GM23248 (cell line): Measurements from ENCODE around the gene GPR162. TPM values are rescaled to one million over a fixed set of nuclear protein-coding genes. Genes with fewer than 3 reads are reported as not detected.

Experiments used
- DNase-seq: peaks from one replicate; pipeline ENCODE4 v3.0.0-alpha.2; 2015
- H2AFZ ChIP-seq: fragments of 200-600 bp; sonication (generic); 2 replicates; pipeline ENCODE4 v1.6.1; 2016; ENCODE audit warnings: antibody characterized with exemption
- H3F3A ChIP-seq: fragments of 200-600 bp; sonication (generic); 2 replicates; pipeline ENCODE4 v1.6.1; 2016; ENCODE audit warnings: mild to moderate bottlenecking, antibody characterized with exemption, mixed run types; ENCODE audit not compliant: insufficient read depth
- H3K27ac ChIP-seq: fragments of 200-600 bp; sonication (generic); 2 replicates; pipeline ENCODE4 v1.5.1; 2016; ENCODE audit warnings: mild to moderate bottlenecking
- H3K27me3 ChIP-seq: fragments of 200-600 bp; sonication (generic); replicated peaks from 2 replicates; pipeline ENCODE4 v1.6.1; 2016; ENCODE audit warnings: mild to moderate bottlenecking; ENCODE audit not compliant: insufficient read depth
- H3K36me3 ChIP-seq: fragments of 200-600 bp; sonication (generic); 2 replicates; pipeline ENCODE4 v1.6.1; 2016; ENCODE audit warnings: low read depth, mild to moderate bottlenecking
- H3K4me1 ChIP-seq: fragments of 200-600 bp; sonication (generic); 2 replicates; pipeline ENCODE4 v1.6.1; 2016; ENCODE audit warnings: mild to moderate bottlenecking; ENCODE audit not compliant: insufficient read depth
- H3K4me2 ChIP-seq: fragments of 200-600 bp; sonication (generic); one replicate; pipeline ENCODE4 v1.6.1; 2016; ENCODE audit warnings: mild to moderate bottlenecking; ENCODE audit not compliant: unreplicated experiment
- H3K4me3 ChIP-seq: fragments of 200-600 bp; sonication (generic); 2 replicates; pipeline ENCODE4 v1.5.1; 2016; ENCODE audit warnings: mild to moderate bottlenecking
- H3K79me2 ChIP-seq: fragments of 200-600 bp; sonication (generic); 2 replicates; pipeline ENCODE4 v1.6.1; 2016; ENCODE audit warnings: mild to moderate bottlenecking; ENCODE audit not compliant: insufficient read depth
- H3K9ac ChIP-seq: fragments of 200-600 bp; sonication (generic); 2 replicates; pipeline ENCODE4 v1.6.1; 2016; ENCODE audit warnings: mild to moderate bottlenecking
- H3K9me2 ChIP-seq: fragments of 200-600 bp; sonication (generic); 2 replicates; pipeline ENCODE4 v1.6.1; 2016; ENCODE audit warnings: mixed run types, mild to moderate bottlenecking, moderate library complexity; ENCODE audit not compliant: insufficient read depth
- H3K9me3 ChIP-seq: fragments of 200-600 bp; sonication (generic); one replicate; pipeline ENCODE4 v1.6.1; 2017; ENCODE audit warnings: low read depth
- H4K20me1 ChIP-seq: fragments of 200-600 bp; sonication (generic); 2 replicates; pipeline ENCODE4 v1.6.0; 2016; ENCODE audit not compliant: insufficient read depth
- EZH2 ChIP-seq: fragments of 200-600 bp; sonication (generic); IDR thresholded peaks from 2 replicates; pipeline ENCODE4 v1.6.1; 2018; ENCODE audit warnings: antibody characterized with exemption, mild to moderate bottlenecking; ENCODE audit not compliant: insufficient read depth, poor library complexity, severe bottlenecking
- EZH2phosphoT487 ChIP-seq: fragments of 200-600 bp; sonication (generic); IDR thresholded peaks from 2 replicates; pipeline ENCODE4 v1.6.1; 2018; ENCODE audit warnings: antibody characterized with exemption, moderate library complexity, mild to moderate bottlenecking, low read depth; ENCODE audit not compliant: insufficient read depth
- WGBS, 2 experiments: methylation state at CpG; one replicate each; pipeline ENCODE4 v1.1.6; 2015 to 2017; ENCODE audit warnings: low lambda C conversion rate in 2 of 2, low coverage in 1 of 2; ENCODE audit errors: missing lambda C conversion rate in 2 of 2; 5-methylcytosine and 5-hydroxymethylcytosine counted together
- in situ Hi-C: fragments of 300-500 bp; cut with MboI; formaldehyde crosslinking; loops from 2 replicates; pipeline ENCODE4 v1.15.0; 2020
- polyA plus RNA-seq: library from polyadenylated mRNA; unstranded; fragments of >200 nt; fragmentation: Nextera tagmentation; extraction: Ambion mirVana; gene quantifications from 2 replicates; pipeline ENCODE4 v1.2.1, GENCODE V29; 2016
- total RNA-seq: library from RNA; depleted of rRNA; stranded (reverse); fragments of >200 nt; shearing (Covaris generic); gene quantifications from 2 replicates; pipeline ENCODE4 v1.2.3, GENCODE V29; 2014

GPR162 gene
- total and polyA plus RNA-seq, 2 experiments from 2014 or later = 0.21 to 2.8 TPM

- Histone ChIP-seq H3K9me2 (no peaks in the 10 kb centered on the region), H3K36me3 (peaks cover 6% of the 10 kb centered on the region; the same call in 1 of the 2 replicates), H3F3A (no peaks in the 10 kb centered on the region; the same call in none of the 2 replicates), H3K9ac (peak overlapping the region; percentile 96), H3K27me3 (no peaks in the 10 kb centered on the region), H3K4me2 (peak overlapping the region; percentile 89), H3K4me3 (peak overlapping the region; percentile 87), H3K27ac (peak overlapping the region; percentile 74), H3K4me1 (peaks cover 23% of the 10 kb centered on the region), H4K20me1 (no peaks in the 10 kb centered on the region), H3K79me2 (peaks cover 25% of the 10 kb centered on the region), H3K9me3 (no peaks in the 10 kb centered on the region), H2AFZ (peak overlapping the region; percentile 70)
- WGBS, 2 experiments = 1 to 2% methylated on average over 61 to 70 of the region's 71 CpGs
- DNase-seq = peak; percentile 88
- no peak for TF ChIP-seq EZH2
- no peak for TF ChIP-seq EZH2phosphoT487
- in situ Hi-C loops = no loop called here
These were observed 7.3 kb downstream of the GPR162 start for GRCh38 chr12:6828781-6829535.

- DNase-seq = peak; percentile 44
- Histone ChIP-seq H3K36me3 (peaks cover 12% of the 10 kb centered on the region; the same call in 1 of the 2 replicates), H3K9me2 (no peaks in the 10 kb centered on the region), H3F3A (no peaks in the 10 kb centered on the region; the same call in none of the 2 replicates), H2AFZ (peak overlapping the region; percentile 70), H3K79me2 (peaks cover 25% of the 10 kb centered on the region), H3K4me2 (peak overlapping the region; percentile 89), H4K20me1 (no peaks in the 10 kb centered on the region), H3K4me1 (peaks cover 23% of the 10 kb centered on the region), H3K27ac (peak overlapping the region; percentile 74), H3K9me3 (no peaks in the 10 kb centered on the region), H3K9ac (peak overlapping the region; percentile 96), H3K27me3 (no peaks in the 10 kb centered on the region), H3K4me3 (peak overlapping the region; percentile 87)
- in situ Hi-C loops = no loop called here
- no peak for TF ChIP-seq EZH2
- no peak for TF ChIP-seq EZH2phosphoT487
- 12 to 15% methylated on average over 19 of the region's 19 CpGs for WGBS, 2 experiments
These were observed 8.1 kb downstream of the GPR162 start for GRCh38 chr12:6829536-6830220.

- H3K4me1 ChIP-seq = peaks cover 16% of the 10 kb centered on the region
- H3K36me3 ChIP-seq = peaks cover 12% of the 10 kb centered on the region; the same call in 1 of the 2 replicates
- H3K27ac ChIP-seq = no peak overlapping the region
- H3K79me2 ChIP-seq = peaks cover 25% of the 10 kb centered on the region
- in situ Hi-C loops = no loop called here
- no peak overlapping the region for H2AFZ ChIP-seq
- DNase-seq = no peak
- TF ChIP-seq EZH2phosphoT487 (no peak), EZH2 (no peak)
- peak overlapping the region; percentile 89 for H3K4me2 ChIP-seq
- H4K20me1 ChIP-seq = no peaks in the 10 kb centered on the region
- WGBS, 2 experiments = 94% methylated on average over 8 to 11 of the region's 11 CpGs
- H3K9me3 ChIP-seq = no peaks in the 10 kb centered on the region
- no peaks in the 10 kb centered on the region; the same call in 1 of the 2 replicates for H3F3A ChIP-seq
- H3K9ac ChIP-seq = peak overlapping the region; percentile 96
- no peaks in the 10 kb centered on the region for H3K9me2 ChIP-seq
- no peaks in the 10 kb centered on the region for H3K27me3 ChIP-seq
- peak overlapping the region; percentile 87 for H3K4me3 ChIP-seq
These were observed 8.8 kb downstream of the GPR162 start for GRCh38 chr12:6830286-6830890.

GRCh38 chr12:6830999-6831398 is 9.4 kb downstream of the GPR162 start:
- peaks cover 12% of the 10 kb centered on the region; the same call in 1 of the 2 replicates for H3K36me3 ChIP-seq
- 89 to 91% methylated on average over 6 of the region's 6 CpGs for WGBS, 2 experiments
- TF ChIP-seq EZH2phosphoT487 (no peak), EZH2 (no peak)

More at GRCh38 chr12:6830999-6831398, 9.4 kb downstream of the GPR162 start:
- Histone ChIP-seq H4K20me1 (no peaks in the 10 kb centered on the region), H3K27ac (no peak overlapping the region), H2AFZ (no peak overlapping the region), H3K4me3 (no peak overlapping the region), H3F3A (no peaks in the 10 kb centered on the region; the same call in 1 of the 2 replicates), H3K4me1 (peaks cover 15% of the 10 kb centered on the region; the same call in 1 of the 2 replicates), H3K27me3 (no peaks in the 10 kb centered on the region), H3K79me2 (peaks cover 25% of the 10 kb centered on the region), H3K4me2 (no peak overlapping the region), H3K9ac (no peak overlapping the region), H3K9me3 (no peaks in the 10 kb centered on the region), H3K9me2 (no peaks in the 10 kb centered on the region)
- no peak for DNase-seq
- in situ Hi-C loops = no loop called here
